D721Med (cell line): ENCODE results near the gene TTF2.
"Not testable (repeated sequence)": the region's sequence is repeated elsewhere in the genome, so short reads cannot be mapped to it uniquely, and the experiment has no call there.

Experiments
- DNase-seq: peaks from one replicate; pipeline ENCODE4 v3.0.0; 2011; ENCODE audit warnings: low spot score; ENCODE audit not compliant: insufficient read length
- FAIRE-seq: peaks from 2 replicates; lab custom pipeline; 2011; peaks lifted over from hg19 to GRCh38; lab: Jason Lieb, UNC
- CTCF ChIP-seq: IDR thresholded peaks from 2 replicates; pipeline ENCODE4 v1.5.1; 2012; ENCODE audit warnings: mild to moderate bottlenecking, control low read depth; ENCODE audit not compliant: insufficient read depth; ENCODE audit errors: missing control alignments

The TTF2 gene

DNA sequence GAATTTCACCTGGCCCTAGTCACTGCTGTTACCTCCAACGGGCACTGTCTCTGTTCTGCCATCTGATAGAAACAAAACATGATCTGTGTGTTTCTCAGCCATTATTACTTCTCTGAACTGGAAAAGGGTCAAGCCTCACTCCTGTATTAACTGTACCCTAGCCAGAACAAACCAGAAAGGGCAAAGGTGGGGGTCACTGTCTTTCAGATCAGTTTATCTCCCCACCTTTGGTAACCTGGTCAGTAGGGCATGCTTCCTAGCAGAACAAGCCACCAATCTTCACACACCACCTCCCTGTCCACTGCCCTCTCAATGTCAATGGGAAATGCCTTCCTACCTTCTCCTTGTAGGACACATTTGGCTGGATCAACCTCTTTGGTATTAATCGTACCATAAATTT is 57.6 kb downstream of the TTF2 start:
- no peak for TF ChIP-seq CTCF
- DNase-seq (no peak), FAIRE-seq (no peak)

GRCh38 chr1:117118137-117118536 is 58.0 kb downstream of the TTF2 start:
- DNase-seq = no peak
- no peak for FAIRE-seq
- no peak for TF ChIP-seq CTCF

DNA sequence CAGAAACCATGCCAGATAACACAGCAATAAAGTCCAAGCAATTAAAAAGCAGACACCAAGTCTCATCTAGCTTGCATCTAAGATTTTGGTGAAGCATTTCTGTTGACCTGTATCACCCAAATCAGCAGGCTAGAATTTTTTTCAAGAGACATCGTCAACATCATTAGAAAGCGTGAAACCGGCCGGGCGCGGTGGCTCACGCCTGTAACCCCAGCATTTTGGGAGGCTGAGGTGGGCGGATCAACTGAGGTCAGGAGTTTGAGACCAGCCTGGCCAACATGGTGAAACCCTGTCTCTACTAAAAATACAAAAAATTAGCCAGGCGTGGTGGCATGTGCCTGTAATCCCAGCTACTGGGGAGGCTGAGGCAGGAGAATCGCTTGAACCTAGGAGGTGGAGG is 59.0 kb downstream of the TTF2 start:
- not testable (repeated sequence) for DNase-seq, FAIRE-seq

- DNase-seq = no peak
Measured at GRCh38 chr1:117120774-117121588, 60.9 kb downstream of the TTF2 start.

DNA sequence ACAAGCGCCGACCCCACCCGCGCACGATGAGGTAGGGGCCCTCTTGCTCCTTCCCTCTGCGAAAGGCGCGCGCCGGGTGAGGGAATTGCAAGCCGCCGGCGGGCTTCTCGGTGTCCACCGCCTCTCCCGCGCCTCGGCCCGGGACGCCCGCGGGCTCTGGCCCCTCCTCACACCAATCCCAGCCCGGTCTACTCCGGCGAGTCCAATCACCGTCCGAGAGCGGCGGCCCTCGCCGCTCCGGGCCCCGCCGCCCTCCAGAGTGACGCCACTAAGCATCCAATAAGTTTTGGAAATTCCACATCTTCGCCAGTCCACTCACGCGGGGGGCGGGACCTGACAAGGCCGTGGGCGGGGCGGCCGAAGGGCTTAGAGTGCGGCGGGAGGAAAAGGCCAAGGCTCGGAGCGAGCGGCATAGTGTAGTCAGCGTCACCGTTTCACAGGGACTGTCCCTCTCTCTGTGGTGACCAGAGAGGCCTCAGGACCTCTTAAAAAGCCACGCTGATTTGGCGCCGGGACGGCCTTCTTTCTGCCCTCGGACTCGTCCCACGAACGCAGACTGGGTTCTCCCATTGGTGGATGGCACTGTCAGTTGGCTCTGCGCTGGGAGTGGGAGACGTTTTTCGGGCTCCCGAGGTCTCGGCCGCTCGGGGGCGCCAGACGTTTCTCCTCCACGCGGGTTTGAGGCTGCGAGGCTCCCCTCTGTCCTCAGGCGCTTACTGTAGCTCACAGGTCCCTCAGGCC is 61.6 kb downstream of the TTF2 start, which contains the start of gene TRIM45:
Gene TRIM45, minus strand, starts transcription at position 161 of the 741 bp plus-strand sequence. CDS start 548 bp downstream, outside the sequence.
- no peak for FAIRE-seq
- peak; percentile 84 for DNase-seq
- TF ChIP-seq CTCF = peak; percentile 63

More at GRCh38 chr1:117120774-117121588, 60.9 kb downstream of the TTF2 start:
- FAIRE-seq = no peak
- TF ChIP-seq CTCF = no peak

GRCh38 chr1:117122330-117123025 is 62.4 kb downstream of the TTF2 start:
- TF ChIP-seq CTCF = no peak
- no peak for FAIRE-seq

DNA sequence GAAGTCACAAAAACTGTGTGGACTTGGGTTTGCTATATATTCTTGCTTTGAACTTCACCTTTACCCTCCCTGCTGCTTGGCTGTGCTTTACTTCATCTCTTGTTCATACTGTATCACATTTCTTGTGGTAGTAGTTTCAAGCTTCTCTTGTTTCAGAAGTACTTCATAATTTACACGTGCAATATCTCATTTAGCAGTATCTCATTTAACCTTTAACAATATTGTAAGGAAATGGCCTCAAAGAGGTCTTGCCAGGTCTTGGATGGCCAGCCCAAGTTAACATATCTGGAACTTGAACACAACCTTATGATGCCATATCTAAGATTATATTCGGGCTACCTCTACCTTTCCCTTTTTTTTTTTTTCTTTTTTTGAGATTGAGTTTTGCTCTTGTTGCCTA is 63.1 kb downstream of the TTF2 start:
- FAIRE-seq (no peak), DNase-seq (no peak)
- TF ChIP-seq CTCF = no peak

More at GRCh38 chr1:117122330-117123025, 62.4 kb downstream of the TTF2 start:
- no peak for DNase-seq
